Brain pericyte (primary cell): ENCODE data around the gene TJP2.
"Not testable (repeated sequence)": the region's sequence is repeated elsewhere in the genome, so short reads cannot be mapped to it uniquely, and the experiment has no call there.

Experiments
- DNase-seq: peaks from one replicate; pipeline ENCODE4 v3.0.0-alpha.2; 2012; ENCODE audit warnings: low read depth, low spot score

The TJP2 gene

DNA sequence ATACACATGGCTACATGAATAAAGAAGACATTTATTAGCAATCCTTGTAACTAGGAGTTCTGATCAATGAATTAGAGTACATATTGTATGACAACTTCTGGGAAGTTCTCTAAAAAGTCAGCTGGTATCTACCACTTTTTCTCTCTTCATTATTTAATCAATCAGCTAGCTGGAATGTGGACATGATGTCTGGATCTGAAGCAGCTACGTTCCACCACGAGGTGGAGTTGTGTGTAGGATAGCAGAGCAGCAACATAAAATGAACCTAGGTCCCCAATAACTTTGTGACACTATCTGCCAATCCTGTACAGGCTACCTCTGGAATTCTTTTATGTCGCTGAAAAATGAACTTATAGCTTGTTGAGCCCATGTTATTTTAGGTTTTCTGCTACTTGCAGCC lies 118.0 kb downstream of the TJP2 start:
- DNase-seq = no peak

GRCh38 chr9:69293156-69293555 lies 119.1 kb downstream of the TJP2 start:
- no peak for DNase-seq

- no peak for DNase-seq
These were observed 121.9 kb downstream of the TJP2 start for GRCh38 chr9:69295872-69296552.

DNA sequence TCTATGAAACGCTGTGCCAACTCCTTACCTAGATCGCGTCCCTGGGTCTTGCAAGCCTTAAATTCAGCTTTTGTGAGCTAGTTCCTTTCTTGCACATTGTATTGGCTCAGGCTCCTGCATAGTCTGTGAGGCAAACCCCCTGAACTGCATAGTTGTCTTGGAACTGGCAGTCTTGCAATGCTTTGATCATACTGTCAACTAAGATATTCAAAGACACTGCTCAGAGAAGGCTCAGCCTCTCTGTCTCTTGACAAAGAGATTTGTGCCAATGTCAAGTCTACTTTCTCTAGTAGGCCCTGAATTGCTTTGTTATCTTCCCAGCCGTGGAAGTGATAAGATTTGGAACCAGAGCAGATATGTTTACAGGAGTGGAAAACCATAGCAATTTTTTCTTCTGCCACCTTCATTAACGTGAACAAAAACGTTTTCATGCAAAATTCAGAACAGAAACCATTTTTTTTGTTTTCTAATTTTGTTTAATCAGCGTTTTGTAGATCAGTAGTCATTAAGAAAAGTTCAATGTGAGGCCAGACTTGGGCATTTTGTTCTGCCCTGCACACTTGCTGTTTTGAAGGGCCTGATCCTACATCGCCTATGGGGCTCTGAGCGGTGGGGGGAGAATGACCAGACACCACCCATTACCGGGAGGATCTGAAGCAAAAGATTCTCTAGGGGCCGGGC lies 123.4 kb downstream of the TJP2 start:
- DNase-seq = no peak

- no peak for DNase-seq
These were observed 125.2 kb downstream of the TJP2 start for GRCh38 chr9:69299315-69299714.

DNA sequence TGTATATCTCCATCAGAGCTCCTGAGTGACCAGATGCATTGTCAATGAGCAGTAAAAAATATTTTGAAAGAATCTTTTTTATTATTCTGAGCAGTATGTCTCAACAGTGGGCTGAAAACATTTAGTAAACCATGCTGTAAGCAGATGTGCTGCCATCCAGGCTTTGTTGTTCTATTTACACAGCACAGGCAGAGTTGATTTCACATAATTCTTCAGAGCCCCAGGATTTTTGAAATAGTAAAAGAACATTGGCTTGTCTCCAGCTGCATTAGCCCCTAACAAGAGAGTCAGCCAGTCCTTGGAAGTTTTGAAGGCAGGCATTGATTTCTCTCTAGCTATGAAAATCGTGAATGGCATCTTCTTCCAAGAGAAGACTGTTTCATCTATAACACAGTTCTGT lies 125.7 kb downstream of the TJP2 start:
- no peak for DNase-seq

- DNase-seq = no peak
These were observed 129.3 kb downstream of the TJP2 start for GRCh38 chr9:69303331-69303730.

DNA sequence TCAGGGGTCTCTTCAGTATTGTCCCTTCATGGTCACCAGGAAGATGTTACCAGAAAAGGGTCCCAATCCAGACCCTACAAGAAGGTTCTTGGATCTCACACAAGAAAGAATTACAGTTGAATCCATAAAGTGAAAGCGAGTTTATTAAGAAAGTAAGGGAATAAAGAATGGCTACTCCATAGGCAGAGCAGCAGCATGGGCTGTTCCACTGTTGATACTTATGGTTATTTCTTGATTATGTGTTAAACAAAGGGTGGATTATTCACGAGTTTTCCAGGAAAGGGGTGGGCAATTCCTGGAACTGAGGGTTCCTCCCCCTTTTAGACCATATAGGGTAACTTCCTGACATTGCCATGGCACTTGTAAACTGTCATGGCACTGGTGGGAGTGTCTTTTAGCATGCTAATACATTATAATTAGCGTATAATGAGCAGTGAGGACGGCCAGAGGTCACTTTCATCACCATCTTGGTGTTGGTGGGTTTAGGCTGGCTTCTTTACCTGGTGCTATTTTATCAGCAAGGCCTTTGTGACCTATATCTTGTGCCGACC lies 132.9 kb downstream of the TJP2 start:
- DNase-seq = not testable (repeated sequence)

DNA sequence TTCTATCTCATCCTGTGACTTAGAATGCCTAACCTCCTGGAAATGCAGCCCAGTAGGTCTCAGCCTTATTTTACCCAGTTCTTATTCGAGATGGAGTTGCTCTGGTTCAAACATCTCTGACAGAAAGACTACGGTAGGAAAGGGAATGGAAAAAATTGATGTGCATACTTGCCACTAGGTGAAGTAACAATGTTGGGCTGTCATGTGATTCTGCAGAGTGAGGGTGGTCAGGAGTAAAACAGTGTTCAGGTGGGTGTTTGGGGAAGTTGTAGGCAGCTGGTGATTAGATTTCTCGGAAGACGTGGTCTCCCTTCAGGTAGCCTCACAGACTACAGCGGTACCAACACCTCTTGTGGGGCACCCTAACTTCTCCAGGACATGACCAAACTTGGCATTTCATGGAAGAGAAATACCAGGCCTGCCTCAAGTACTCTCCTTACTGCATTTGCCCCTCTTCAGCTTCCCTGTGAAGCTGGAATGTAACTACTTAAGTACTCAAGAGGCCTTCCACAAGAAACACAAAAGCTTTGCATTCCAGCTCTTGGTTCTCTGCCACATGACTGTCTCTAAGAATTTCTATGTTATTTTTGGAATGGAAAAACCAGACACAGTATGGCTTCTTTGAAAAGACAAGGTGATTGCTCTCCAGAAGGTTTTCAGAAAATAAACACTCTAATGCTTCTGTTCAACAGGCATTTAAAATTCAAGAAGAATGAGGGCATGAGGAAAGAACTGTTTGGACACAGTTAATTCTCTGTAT lies 133.5 kb downstream of the TJP2 start:
- DNase-seq = peak; percentile 57

- no peak for DNase-seq
These were observed 134.3 kb downstream of the TJP2 start for GRCh38 chr9:69308206-69308931.

- no peak for DNase-seq
These were observed 139.1 kb downstream of the TJP2 start for GRCh38 chr9:69313175-69313574.

- DNase-seq = no peak
These were observed 140.5 kb downstream of the TJP2 start for GRCh38 chr9:69314547-69314946.

- DNase-seq = no peak
These were observed 143.0 kb downstream of the TJP2 start for GRCh38 chr9:69317081-69317480.

- no peak for DNase-seq
These were observed 143.8 kb downstream of the TJP2 start for GRCh38 chr9:69317894-69318293.

- DNase-seq = no peak
These were observed 145.4 kb downstream of the TJP2 start for GRCh38 chr9:69319324-69320025.

DNA sequence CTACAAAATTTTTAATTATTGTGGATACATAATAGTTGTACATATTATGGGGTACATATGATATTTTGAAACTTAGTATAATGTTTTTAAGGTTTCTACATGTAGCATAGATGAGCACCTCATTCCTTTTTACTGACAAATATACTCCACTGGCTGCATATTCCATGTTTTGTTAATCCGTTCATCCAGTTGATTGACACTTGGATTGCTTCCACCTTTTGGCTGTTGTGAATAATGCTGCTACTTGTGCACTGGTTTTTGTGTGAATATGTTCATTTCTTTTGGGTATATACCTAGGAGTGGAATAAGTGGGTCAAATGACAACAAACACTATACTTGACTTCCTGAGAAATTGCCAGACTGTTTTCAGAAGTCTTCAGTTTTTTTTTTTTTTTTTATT lies 148.2 kb downstream of the TJP2 start:
- DNase-seq = no peak

DNA sequence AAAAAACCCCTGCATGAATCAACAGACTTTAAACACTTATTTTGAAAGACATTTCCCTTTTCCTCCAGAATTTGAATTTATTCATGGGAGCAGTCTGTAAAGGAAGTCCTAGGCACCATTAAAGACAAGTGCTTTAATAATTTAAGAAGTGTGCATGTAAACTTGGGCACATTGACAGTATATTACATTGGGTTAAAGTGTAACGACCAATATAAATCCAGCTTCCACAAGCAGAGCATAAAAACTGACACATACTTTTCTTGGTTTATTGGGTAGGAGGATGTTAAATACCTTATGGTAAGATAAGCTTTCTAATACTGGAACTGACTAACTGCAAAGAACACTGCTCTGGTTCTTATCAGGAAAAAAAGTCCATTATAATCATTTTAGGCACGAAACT lies 149.8 kb downstream of the TJP2 start:
- DNase-seq = no peak
